Progenitor cell of endocrine pancreas (in vitro differentiated cells): Measurements from ENCODE around the gene IL2RA. TPM values are rescaled to one million over a fixed set of nuclear protein-coding genes. Genes with fewer than 3 reads are reported as not detected.

Experiments used
- DNase-seq: peaks from one replicate; pipeline ENCODE4 v3.0.0; 2021; ENCODE audit warnings: low spot score; ENCODE audit not compliant: unreplicated experiment
- H3K27ac Mint-ChIP-seq: 2 replicates; pipeline ENCODE4 v1.8.0; 2021; ENCODE audit warnings: mild to moderate bottlenecking, moderate library complexity, mixed read lengths
- H3K27me3 Mint-ChIP-seq: 2 replicates; pipeline ENCODE4 v1.8.0; 2021; ENCODE audit warnings: mixed read lengths
- H3K36me3 Mint-ChIP-seq: 2 replicates; pipeline ENCODE4 v1.8.0; 2022; ENCODE audit warnings: mixed read lengths; ENCODE audit not compliant: insufficient read depth
- H3K4me1 Mint-ChIP-seq: 2 replicates; pipeline ENCODE4 v1.8.0; 2021; ENCODE audit warnings: low read depth, mixed read lengths
- H3K4me3 Mint-ChIP-seq: 2 replicates; pipeline ENCODE4 v1.8.0; 2021; ENCODE audit warnings: low read depth, mild to moderate bottlenecking, moderate library complexity, mixed read lengths
- H3K9me3 Mint-ChIP-seq: 2 replicates; pipeline ENCODE4 v1.8.0; 2021; ENCODE audit warnings: low read depth, mixed read lengths
- total RNA-seq: library from RNA; stranded (reverse); gene quantifications from 2 replicates; pipeline ENCODE4 v1.2.1, GENCODE V29; 2021
- TF ChIP-seq, protein P1 (sequence below): fragments of 200-600 bp; sonication (generic); IDR thresholded peaks from one replicate; pipeline ENCODE4 v1.5.0; 2021; ENCODE audit warnings: antibody characterized with exemption, mild to moderate bottlenecking; ENCODE audit not compliant: unreplicated experiment

Gene IL2RA
- total RNA-seq, 1 donor from 2014 or later, result not detected

GRCh38 chr10:5992398-5992797 lies 69.8 kb downstream of the IL2RA start:
- no peak overlapping the region for H3K4me3 Mint-ChIP-seq
- DNase-seq, result no peak
- TF ChIP-seq, protein P1, sequence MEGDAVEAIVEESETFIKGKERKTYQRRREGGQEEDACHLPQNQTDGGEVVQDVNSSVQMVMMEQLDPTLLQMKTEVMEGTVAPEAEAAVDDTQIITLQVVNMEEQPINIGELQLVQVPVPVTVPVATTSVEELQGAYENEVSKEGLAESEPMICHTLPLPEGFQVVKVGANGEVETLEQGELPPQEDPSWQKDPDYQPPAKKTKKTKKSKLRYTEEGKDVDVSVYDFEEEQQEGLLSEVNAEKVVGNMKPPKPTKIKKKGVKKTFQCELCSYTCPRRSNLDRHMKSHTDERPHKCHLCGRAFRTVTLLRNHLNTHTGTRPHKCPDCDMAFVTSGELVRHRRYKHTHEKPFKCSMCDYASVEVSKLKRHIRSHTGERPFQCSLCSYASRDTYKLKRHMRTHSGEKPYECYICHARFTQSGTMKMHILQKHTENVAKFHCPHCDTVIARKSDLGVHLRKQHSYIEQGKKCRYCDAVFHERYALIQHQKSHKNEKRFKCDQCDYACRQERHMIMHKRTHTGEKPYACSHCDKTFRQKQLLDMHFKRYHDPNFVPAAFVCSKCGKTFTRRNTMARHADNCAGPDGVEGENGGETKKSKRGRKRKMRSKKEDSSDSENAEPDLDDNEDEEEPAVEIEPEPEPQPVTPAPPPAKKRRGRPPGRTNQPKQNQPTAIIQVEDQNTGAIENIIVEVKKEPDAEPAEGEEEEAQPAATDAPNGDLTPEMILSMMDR, result no peak
- H3K36me3 Mint-ChIP-seq, result peaks cover 3% of the 10 kb centered on the region
- peaks cover 7% of the 10 kb centered on the region for H3K27me3 Mint-ChIP-seq
- H3K27ac Mint-ChIP-seq, result no peak overlapping the region
- peaks cover 9% of the 10 kb centered on the region for H3K4me1 Mint-ChIP-seq
- peaks cover 22% of the 10 kb centered on the region for H3K9me3 Mint-ChIP-seq

GRCh38 chr10:5991708-5992107 lies 70.5 kb downstream of the IL2RA start:
- peaks cover 22% of the 10 kb centered on the region for H3K9me3 Mint-ChIP-seq
- TF ChIP-seq, protein P1, result no peak
- no peak overlapping the region for H3K4me3 Mint-ChIP-seq
- H3K36me3 Mint-ChIP-seq, result peaks cover 3% of the 10 kb centered on the region
- DNase-seq, result no peak
- no peak overlapping the region for H3K27ac Mint-ChIP-seq
- H3K4me1 Mint-ChIP-seq, result peaks cover 4% of the 10 kb centered on the region
- H3K27me3 Mint-ChIP-seq, result peaks cover 11% of the 10 kb centered on the region

- Mint-ChIP-seq H3K9me3 (peaks cover 22% of the 10 kb centered on the region), H3K27ac (no peak overlapping the region)
- DNase-seq, result no peak
Observed at GRCh38 chr10:5989756-5990155, 72.4 kb downstream of the IL2RA start.

GRCh38 chr10:5988336-5988920 lies 73.7 kb downstream of the IL2RA start:
- no peak overlapping the region for H3K4me3 Mint-ChIP-seq
- no peaks in the 10 kb centered on the region for H3K4me1 Mint-ChIP-seq
- no peak for DNase-seq
- peaks cover 3% of the 10 kb centered on the region for H3K36me3 Mint-ChIP-seq
- H3K27me3 Mint-ChIP-seq, result peaks cover 20% of the 10 kb centered on the region
- TF ChIP-seq, protein P1, result no peak
- peaks cover 17% of the 10 kb centered on the region for H3K9me3 Mint-ChIP-seq
- H3K27ac Mint-ChIP-seq, result no peak overlapping the region

More at GRCh38 chr10:5989756-5990155, 72.4 kb downstream of the IL2RA start:
- TF ChIP-seq, protein P1, result no peak
- Mint-ChIP-seq H3K27me3 (peaks cover 16% of the 10 kb centered on the region), H3K36me3 (peaks cover 3% of the 10 kb centered on the region), H3K4me1 (no peaks in the 10 kb centered on the region), H3K4me3 (no peak overlapping the region)

DNA sequence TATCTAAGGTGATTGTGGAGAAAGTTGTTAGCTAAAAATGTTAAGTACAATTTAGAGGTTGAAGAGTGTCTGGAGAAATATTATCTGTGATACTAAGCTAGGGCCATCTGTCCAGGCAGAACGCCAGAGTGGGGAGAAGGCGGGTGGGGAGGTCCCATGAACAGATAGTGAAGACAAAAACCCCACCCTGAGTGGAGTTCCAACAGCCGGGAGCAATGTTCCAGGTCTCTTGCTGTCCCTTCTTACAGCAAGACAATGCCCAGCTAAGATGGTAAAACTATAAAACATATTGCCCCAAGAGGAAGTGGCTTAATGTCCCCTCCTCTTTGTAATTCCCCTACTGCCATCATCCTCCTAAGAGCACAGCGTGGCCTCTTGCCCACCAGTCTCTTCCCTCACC lies 74.4 kb downstream of the IL2RA start:
- Mint-ChIP-seq H3K4me3 (no peak overlapping the region), H3K27ac (no peak overlapping the region), H3K36me3 (peaks cover 3% of the 10 kb centered on the region), H3K9me3 (peaks cover 14% of the 10 kb centered on the region), H3K27me3 (peaks cover 20% of the 10 kb centered on the region), H3K4me1 (no peaks in the 10 kb centered on the region)
- no peak for DNase-seq
- TF ChIP-seq, protein P1, result no peak
